Endothelial cell of umbilical vein (primary cell): ENCODE data around the gene SERPINB7. TPM values are rescaled to one million over a fixed set of nuclear protein-coding genes. Genes with fewer than 3 reads are reported as not detected.

Source experiments
- BruUV-seq: library from RNA; stranded (reverse); fragments of 400-500 nt; replicated peaks from 2 replicates; lab custom pipeline; 2021; lab: Mats Ljungman, UMichigan
- CTCF ChIA-PET: fragments of 300-600, 350-600 bp; sonication (Branson Sonifier 250); formaldehyde crosslinking; loops from one replicate; lab custom pipeline; 2021; ENCODE audit warnings: antibody characterized with exemption, inconsistent platforms; lab: Charles Lee
- POLR2A ChIA-PET: fragments of 300-600, 350-600 bp; sonication (Branson Sonifier 250); formaldehyde crosslinking; loops from one replicate; lab custom pipeline; 2021; ENCODE audit warnings: antibody characterized with exemption, inconsistent platforms; lab: Charles Lee
- DNase-seq: peaks from one replicate; pipeline ENCODE4 v3.0.0-alpha.2; 2011; ENCODE audit warnings: low read depth, low spot score
- FAIRE-seq: peaks from 2 replicates; lab custom pipeline; 2011; peaks lifted over from hg19 to GRCh38; lab: Jason Lieb, UNC
- H2AFZ ChIP-seq: 2 replicates; pipeline ENCODE4 v1.6.0; 2012; ENCODE audit warnings: low read depth, low read length, control low read depth, inconsistent platforms
- H3K27ac ChIP-seq: 2 replicates; pipeline ENCODE4 v1.5.1; 2011; ENCODE audit warnings: low read depth, mild to moderate bottlenecking, control low read depth, low read length, moderate library complexity; ENCODE audit not compliant: insufficient read depth
- H3K27me3 ChIP-seq, 2 experiments: 2 replicates each; pipeline versions ENCODE4 v1.6.0 to v1.6.1; 2011; ENCODE audit warnings: low read length in 2 of 2, mixed read lengths in 1 of 2; ENCODE audit not compliant: control insufficient read depth in 2 of 2, insufficient read depth in 2 of 2
- H3K36me3 ChIP-seq, 2 experiments: 2 replicates in 1 of 2; 3 replicates in 1 of 2; pipeline ENCODE4 v1.5.1; 2011; ENCODE audit warnings: low read length in 2 of 2, mild to moderate bottlenecking in 1 of 2, moderate library complexity in 1 of 2; ENCODE audit not compliant: control insufficient read depth in 2 of 2, insufficient read depth in 2 of 2; ENCODE audit errors: extremely low read depth in 1 of 2
- H3K4me1 ChIP-seq: 3 replicates; pipeline ENCODE4 v1.5.1; 2011; ENCODE audit warnings: mild to moderate bottlenecking, low read length; ENCODE audit not compliant: control insufficient read depth, insufficient read depth; ENCODE audit errors: extremely low read depth
- H3K4me2 ChIP-seq: 2 replicates; pipeline ENCODE4 v1.6.1; 2011; ENCODE audit warnings: low read length, control low read depth, mixed read lengths; ENCODE audit not compliant: insufficient read depth
- H3K4me3 ChIP-seq, 3 experiments: fragments of 200-600 bp in 1 of 3; sonication (generic), shearing (Covaris generic) in 1 of 3; replicated peaks in 1 of 3; 2 replicates each; pipeline ENCODE4 v1.5.1; 2011 to 2016; ENCODE audit warnings: control low read depth in 3 of 3, low read length in 3 of 3, mild to moderate bottlenecking in 2 of 3, inconsistent platforms in 1 of 3, low read depth in 1 of 3, moderate library complexity in 1 of 3; ENCODE audit not compliant: insufficient read depth in 1 of 3
- H3K79me2 ChIP-seq: 2 replicates; pipeline ENCODE4 v1.6.0; 2012; ENCODE audit warnings: low read length, inconsistent platforms; ENCODE audit not compliant: control insufficient read depth, insufficient read depth
- H3K9ac ChIP-seq: replicated peaks from 2 replicates; pipeline ENCODE3; 2011; ENCODE audit warnings: low read length, control low read depth; ENCODE audit not compliant: insufficient read depth; ENCODE audit errors: extremely low read depth
- H3K9me1 ChIP-seq: replicated peaks from 3 replicates; pipeline ENCODE4 v1.6.0; 2011; ENCODE audit warnings: mild to moderate bottlenecking, low read length; ENCODE audit not compliant: control insufficient read depth, insufficient read depth; ENCODE audit errors: extremely low read depth
- H3K9me3 ChIP-seq: replicated peaks from 2 replicates; pipeline ENCODE4 v1.5.1; 2012; ENCODE audit warnings: low read length, inconsistent platforms; ENCODE audit not compliant: control insufficient read depth, insufficient read depth
- H4K20me1 ChIP-seq: replicated peaks from 2 replicates; pipeline ENCODE3; 2011; ENCODE audit warnings: mild to moderate bottlenecking, low read length; ENCODE audit not compliant: control insufficient read depth, insufficient read depth; ENCODE audit errors: extremely low read depth
- CTCF ChIP-seq, 2 donors: IDR thresholded peaks; 1 replicate in 1 of 2; 2 replicates in 1 of 2; pipeline ENCODE4 v1.5.1; 2011; ENCODE audit warnings: low read length in 2 of 2, mild to moderate bottlenecking in 2 of 2, moderate library complexity in 2 of 2, control low read depth in 1 of 2, inconsistent platforms in 1 of 2, low read depth in 1 of 2; ENCODE audit not compliant: insufficient read depth in 1 of 2; ENCODE audit errors: extremely low read depth in 1 of 2
- EZH2 ChIP-seq: IDR thresholded peaks from 2 replicates; pipeline ENCODE4 v1.6.1; 2012; ENCODE audit warnings: borderline replicate concordance, low read depth, mild to moderate bottlenecking, moderate library complexity, low read length, inconsistent platforms; ENCODE audit not compliant: severe bottlenecking
- FOS ChIP-seq: IDR thresholded peaks from 2 replicates; pipeline ENCODE4 v1.6.1; 2011; ENCODE audit warnings: mild to moderate bottlenecking, low read length, moderate library complexity, borderline replicate concordance; ENCODE audit not compliant: insufficient read depth
- JUN ChIP-seq: IDR thresholded peaks from 2 replicates; pipeline ENCODE4 v1.6.1; 2011; ENCODE audit warnings: borderline replicate concordance, low read depth; ENCODE audit not compliant: insufficient read length, insufficient read depth
- MAX ChIP-seq: IDR thresholded peaks from 2 replicates; pipeline ENCODE4 v1.6.1; 2011; ENCODE audit not compliant: insufficient read depth, insufficient read length
- MYC ChIP-seq: IDR thresholded peaks from one replicate; pipeline ENCODE4 v1.6.1; 2011; ENCODE audit warnings: mild to moderate bottlenecking, low read depth, low read length
- POLR2AphosphoS5 ChIP-seq: IDR thresholded peaks from 2 replicates; pipeline ENCODE4 v1.6.1; 2012; ENCODE audit warnings: low read depth, mild to moderate bottlenecking, control low read depth, low read length, moderate library complexity; ENCODE audit not compliant: insufficient read depth
- dilution Hi-C: fragments of 300-500 bp; cut with MboI; formaldehyde crosslinking; loops from one replicate; pipeline ENCODE4 v1.15.0; 2019; ENCODE audit warnings: low sequenced_read_pairs; ENCODE audit not compliant: extremely low pct_ligation_motif_present
- intact Hi-C: fragments of 100-400 bp; cut with micrococcal nuclease; formaldehyde crosslinking; loops from one replicate; pipeline ENCODE4 v1.10.0; 2022
- polyA plus RNA-seq, 4 experiments: library from polyadenylated mRNA; depleted of rRNA in 3 of 4; stranded (reverse) in 3 of 4; unstranded in 1 of 4; fragments of >200 nt; gene quantifications; 2 replicates each; pipeline versions ENCODE4 v1.2.1 to v1.2.3, GENCODE V29; 2011 to 2012; ENCODE audit warnings: missing spikeins in 1 of 4
- total RNA-seq: library from RNA; stranded (reverse); gene quantifications from 2 replicates; pipeline ENCODE4 v1.2.3, GENCODE V29; 2021

SERPINB7 gene
- total and polyA plus RNA-seq, 2 donors (not counting 3 experiments of a cell fraction or from before 2014, with no cell fraction given) = not detected

GRCh38 chr18:63773551-63773950 is 1.7 kb upstream of the SERPINB7 start:
- no peaks in the 10 kb centered on the region for H3K9me1 ChIP-seq
- H4K20me1 ChIP-seq = no peaks in the 10 kb centered on the region
- BruUV-seq = no TSS peak
- TF ChIP-seq EZH2 (no peak), POLR2AphosphoS5 (no peak), JUN (no peak), MYC (no peak), CTCF (IDR thresholded peaks at IDR 0.05; ENCODE audit: extremely low read depth in 1 of 2, insufficient read depth in 1 of 2, low read depth in 1 of 2, low read length in 2 of 2) (no peak), FOS (no peak), MAX (no peak)
- DNase-seq = no peak
- H3K4me3 ChIP-seq = no peak overlapping the region
- no peak overlapping the region for H2AFZ ChIP-seq
- dilution Hi-C loops (no loop called here), intact Hi-C loops (no loop called here)
- ChIA-PET CTCF (no interaction called here), POLR2A (no interaction called here)
- no peaks in the 10 kb centered on the region for H3K36me3 ChIP-seq
- H3K4me1 ChIP-seq = no peaks in the 10 kb centered on the region
- H3K4me2 ChIP-seq = no peak overlapping the region
- FAIRE-seq = no peak
- no peak overlapping the region for H3K27ac ChIP-seq
- H3K9ac ChIP-seq = no peak overlapping the region
- H3K79me2 ChIP-seq = no peaks in the 10 kb centered on the region
- peaks cover 0 to 9% of the 10 kb centered on the region in 2 experiments for H3K27me3 ChIP-seq
- no peaks in the 10 kb centered on the region for H3K9me3 ChIP-seq
